ENCODE results near the gene OR4M1.
"Not testable (repeated sequence)": the region's sequence is repeated elsewhere in the genome, so short reads cannot be mapped to it uniquely, and the experiment has no call there.

The OR4M1 gene

DNA sequence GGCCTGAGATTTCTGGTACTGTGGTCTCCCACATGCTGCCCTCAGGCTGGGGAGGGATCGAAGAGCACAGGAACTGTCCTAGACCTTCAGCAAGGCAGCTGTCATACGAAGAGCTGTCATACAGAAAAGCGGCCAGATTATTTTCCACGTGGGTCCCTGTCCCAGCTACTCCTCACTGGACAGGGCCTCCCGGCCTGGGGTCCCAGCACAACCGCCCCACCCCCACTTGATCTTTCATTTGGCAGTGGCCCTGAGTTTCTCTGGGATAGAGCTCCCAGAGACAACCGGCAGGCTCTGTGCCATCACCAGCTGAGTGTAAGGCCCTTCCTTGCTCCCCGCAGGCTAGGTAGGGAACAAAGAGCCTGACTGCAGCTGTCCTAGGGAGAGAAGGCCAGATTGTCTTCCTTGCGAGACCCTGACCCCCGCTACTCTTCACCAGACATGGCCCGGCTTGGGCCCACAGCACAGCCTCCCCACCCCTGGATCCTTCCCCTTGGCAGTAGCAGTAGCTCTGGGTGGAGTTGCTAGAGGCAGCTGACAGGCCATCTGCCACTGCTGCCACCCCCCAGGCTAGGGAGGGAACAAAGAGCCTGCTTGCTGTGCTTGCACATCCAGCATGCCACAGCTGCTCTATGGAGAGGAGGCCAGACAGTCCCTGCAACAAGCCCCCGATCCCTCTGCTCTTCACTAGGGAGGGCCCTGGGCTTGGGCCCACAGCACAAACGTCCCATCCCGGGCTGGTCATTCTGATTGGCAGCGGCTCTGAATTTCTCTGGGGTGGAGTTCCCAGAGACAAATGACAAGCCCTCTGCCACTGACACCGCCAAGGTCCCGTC, 27.2 kb downstream of the OR4M1 start:
- DNase-seq, result peak; percentile 14
- H3K27me3 ChIP-seq, result no peaks in the 10 kb centered on the region
- H3K4me1 ChIP-seq, result no peaks in the 10 kb centered on the region
- no peak overlapping the region for H3K4me3 ChIP-seq (ENCODE audit: low read depth, low read length)
- no peaks in the 10 kb centered on the region for H3K36me3 ChIP-seq
- TF ChIP-seq, protein P1, sequence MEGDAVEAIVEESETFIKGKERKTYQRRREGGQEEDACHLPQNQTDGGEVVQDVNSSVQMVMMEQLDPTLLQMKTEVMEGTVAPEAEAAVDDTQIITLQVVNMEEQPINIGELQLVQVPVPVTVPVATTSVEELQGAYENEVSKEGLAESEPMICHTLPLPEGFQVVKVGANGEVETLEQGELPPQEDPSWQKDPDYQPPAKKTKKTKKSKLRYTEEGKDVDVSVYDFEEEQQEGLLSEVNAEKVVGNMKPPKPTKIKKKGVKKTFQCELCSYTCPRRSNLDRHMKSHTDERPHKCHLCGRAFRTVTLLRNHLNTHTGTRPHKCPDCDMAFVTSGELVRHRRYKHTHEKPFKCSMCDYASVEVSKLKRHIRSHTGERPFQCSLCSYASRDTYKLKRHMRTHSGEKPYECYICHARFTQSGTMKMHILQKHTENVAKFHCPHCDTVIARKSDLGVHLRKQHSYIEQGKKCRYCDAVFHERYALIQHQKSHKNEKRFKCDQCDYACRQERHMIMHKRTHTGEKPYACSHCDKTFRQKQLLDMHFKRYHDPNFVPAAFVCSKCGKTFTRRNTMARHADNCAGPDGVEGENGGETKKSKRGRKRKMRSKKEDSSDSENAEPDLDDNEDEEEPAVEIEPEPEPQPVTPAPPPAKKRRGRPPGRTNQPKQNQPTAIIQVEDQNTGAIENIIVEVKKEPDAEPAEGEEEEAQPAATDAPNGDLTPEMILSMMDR (IDR thresholded peaks at IDR 0.05; ENCODE audit: low read depth, low read length), result no peak
- H3K9me3 ChIP-seq, result peaks cover 6% of the 10 kb centered on the region

DNA sequence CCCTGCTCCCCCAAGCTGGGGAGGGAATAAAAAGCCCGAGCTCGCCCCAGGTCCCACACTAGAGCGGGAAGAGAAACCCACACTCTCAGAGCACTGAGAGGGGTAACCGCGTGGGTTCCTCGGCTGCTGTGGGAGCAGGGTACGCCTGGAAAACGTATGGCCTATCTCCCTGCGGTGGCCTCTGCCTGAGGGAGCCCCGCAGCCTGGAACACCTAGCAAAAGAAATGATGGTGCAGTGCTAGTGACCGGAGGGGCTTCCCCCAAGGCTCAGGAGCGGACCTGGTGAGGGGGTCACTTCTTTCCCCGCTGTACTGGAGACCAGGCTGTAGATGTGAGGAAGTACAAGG, 27.8 kb downstream of the OR4M1 start:
- TF ChIP-seq, protein P1 (IDR thresholded peaks at IDR 0.05; ENCODE audit: low read depth, low read length), result no peak
- no peak for DNase-seq
- no peaks in the 10 kb centered on the region for H3K27me3 ChIP-seq
- H3K9me3 ChIP-seq, result peaks cover 6% of the 10 kb centered on the region
- no peaks in the 10 kb centered on the region for H3K4me1 ChIP-seq
- H3K4me3 ChIP-seq (ENCODE audit: low read depth, low read length), result no peak overlapping the region
- no peaks in the 10 kb centered on the region for H3K36me3 ChIP-seq

DNA sequence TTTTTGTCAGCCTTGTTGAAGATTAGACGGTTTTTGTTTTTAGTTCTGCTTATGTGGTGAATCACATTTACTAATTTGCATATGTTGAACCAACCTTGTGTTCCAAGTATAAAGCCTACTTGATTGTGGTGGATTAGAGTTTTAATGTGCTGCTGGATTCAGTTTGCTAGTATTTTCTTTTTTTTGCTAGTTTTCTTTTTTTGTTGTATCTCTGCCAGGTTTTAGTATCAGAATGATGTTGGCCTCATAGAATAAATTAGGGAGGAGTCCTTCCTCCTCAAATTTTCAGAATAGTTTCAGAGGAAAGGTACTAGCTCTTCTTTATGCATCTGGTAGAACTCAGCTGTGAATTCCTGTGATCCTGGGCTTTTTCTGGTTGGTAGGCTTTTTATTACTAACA, 30.2 kb downstream of the OR4M1 start, which contains the start of gene OR4N2:
Gene OR4N2, plus strand, starts transcription at position 301 of the 400 bp plus-strand sequence. CDS start 23,679 bp downstream, outside the sequence.
- not testable (repeated sequence) for H3K9me3 ChIP-seq; DNase-seq; H3K4me1 ChIP-seq; H3K27me3 ChIP-seq; H3K36me3 ChIP-seq; H3K4me3 ChIP-seq (ENCODE audit: low read depth, low read length)

DNA sequence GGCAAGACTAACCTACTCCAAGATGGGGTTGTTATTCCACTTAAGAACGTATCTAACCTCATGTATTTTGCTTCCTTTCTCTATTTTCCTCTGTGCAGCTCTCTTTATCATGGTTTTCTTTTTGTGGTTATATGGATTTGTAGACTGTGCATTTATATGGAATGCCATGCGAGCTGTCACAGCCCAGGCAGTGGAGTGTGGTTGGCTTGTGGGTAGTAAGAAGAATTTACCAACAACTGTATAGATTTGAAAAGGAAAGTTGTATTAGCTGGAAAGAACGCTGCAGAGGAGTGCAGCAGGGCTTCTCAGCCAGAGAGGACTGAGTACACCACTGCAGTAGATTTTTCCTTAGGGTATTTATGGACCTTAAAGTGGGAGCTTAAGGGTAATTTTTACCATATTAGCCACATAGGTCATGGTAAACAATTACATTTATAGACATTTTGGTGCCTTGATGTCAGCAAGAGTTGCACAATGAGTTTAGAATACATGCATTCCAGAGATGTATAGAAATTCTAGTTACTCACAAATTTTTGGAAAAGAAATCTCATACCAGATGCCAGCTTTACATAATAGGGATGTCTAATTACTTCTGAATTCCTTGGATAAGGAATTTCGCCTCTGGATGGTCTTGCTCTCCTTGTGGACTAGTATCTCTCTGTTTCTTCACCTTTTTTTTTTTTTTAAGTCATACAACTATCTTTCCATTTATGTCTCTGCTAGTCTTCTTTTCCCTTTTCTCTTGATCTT, 40.0 kb downstream of the OR4M1 start:
- not testable (repeated sequence) for DNase-seq; H3K36me3 ChIP-seq; H3K9me3 ChIP-seq; H3K4me3 ChIP-seq (ENCODE audit: low read depth, low read length); H3K27me3 ChIP-seq; H3K4me1 ChIP-seq

DNA sequence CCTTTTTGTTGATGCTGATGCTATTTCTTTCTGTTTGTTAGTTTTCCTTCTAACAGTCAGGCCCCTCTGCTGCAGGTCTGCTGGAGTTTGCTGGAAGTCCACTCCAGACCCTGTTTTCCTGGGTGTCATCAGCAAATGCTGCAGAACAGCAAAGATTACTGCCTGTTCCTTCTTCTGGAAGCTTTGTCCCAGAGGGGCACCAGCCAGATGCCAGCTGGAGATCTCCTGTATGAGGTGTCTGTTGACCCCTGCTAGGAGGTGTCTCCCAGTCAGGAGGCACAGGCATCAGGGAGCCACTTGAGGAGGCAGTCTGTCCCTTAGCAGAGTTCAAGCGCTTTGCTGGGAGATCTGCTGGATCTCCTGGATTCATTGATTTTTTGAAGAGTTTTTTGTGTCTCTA, 46.6 kb downstream of the OR4M1 start:
- H3K4me1 ChIP-seq; H3K4me3 ChIP-seq (ENCODE audit: low read depth, low read length); H3K9me3 ChIP-seq; H3K27me3 ChIP-seq; H3K36me3 ChIP-seq; DNase-seq: not testable (repeated sequence)

DNA sequence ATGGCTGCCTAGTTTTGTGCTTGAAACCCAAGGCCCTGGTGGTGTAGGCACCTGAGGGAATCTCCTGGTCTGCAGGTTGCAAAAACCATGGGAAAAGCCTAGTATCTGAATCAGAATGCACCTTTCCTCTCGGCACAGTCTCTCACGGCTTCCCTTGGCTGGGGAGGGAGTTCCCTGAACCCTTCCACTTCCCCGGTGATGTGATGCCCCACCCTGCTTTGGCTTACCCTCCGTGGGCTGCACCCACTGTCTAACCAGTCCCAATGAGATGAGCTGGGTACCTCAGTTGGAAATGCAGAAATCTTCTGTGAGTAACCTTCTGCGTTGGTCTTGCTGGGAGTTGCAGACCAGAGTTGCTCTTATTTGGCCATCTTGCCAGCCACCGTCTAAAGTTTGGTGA, 47.7 kb downstream of the OR4M1 start:
- not testable (repeated sequence) for H3K9me3 ChIP-seq; H3K27me3 ChIP-seq; H3K4me1 ChIP-seq; DNase-seq; H3K4me3 ChIP-seq (ENCODE audit: low read depth, low read length); H3K36me3 ChIP-seq

DNA sequence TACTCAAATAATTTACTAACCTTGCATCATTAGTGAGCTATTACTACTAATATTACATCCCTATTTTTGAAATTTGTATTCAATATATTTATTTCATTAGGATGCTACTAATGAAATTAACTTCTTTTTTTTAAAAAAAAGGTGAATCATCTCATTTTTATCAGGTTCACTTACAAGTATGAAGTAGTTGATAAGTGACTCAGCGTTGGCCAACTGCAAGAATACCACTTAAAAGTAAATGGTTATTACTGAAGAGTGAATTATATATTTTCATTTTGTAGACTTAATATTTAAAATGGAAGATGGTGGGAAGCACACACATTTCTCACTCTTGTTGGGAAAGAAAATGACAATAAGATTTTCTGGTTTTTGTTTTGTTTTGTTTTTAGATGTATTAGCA, 49.9 kb downstream of the OR4M1 start:
- H3K9me3 ChIP-seq, result no peaks in the 10 kb centered on the region
- no peaks in the 10 kb centered on the region for H3K27me3 ChIP-seq
- TF ChIP-seq, protein P1 (IDR thresholded peaks at IDR 0.05; ENCODE audit: low read depth, low read length), result no peak
- no peaks in the 10 kb centered on the region for H3K4me1 ChIP-seq
- H3K4me3 ChIP-seq (ENCODE audit: low read depth, low read length), result no peak overlapping the region
- no peaks in the 10 kb centered on the region for H3K36me3 ChIP-seq
- no peak for DNase-seq

DNA sequence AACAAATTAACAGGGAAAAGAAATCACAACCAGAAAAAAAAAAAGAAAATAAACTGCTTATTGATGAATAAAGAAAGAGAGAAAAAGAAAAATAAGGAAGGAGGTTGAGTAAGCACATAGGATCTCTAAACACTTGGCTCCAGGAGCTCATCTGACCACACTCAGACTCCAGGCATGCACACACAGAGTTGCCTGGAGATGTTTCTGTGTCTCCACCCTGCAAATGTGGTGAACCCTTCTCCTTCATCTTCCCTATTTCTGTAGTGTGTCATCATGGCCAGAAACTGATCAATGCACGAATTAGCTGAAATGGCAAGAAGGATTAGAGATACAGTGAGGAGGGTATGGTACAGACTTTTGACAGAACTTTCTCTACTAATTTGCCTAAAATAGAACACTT, 50.5 kb downstream of the OR4M1 start:
- no peak for DNase-seq
- TF ChIP-seq, protein P1 (IDR thresholded peaks at IDR 0.05; ENCODE audit: low read depth, low read length), result no peak
- H3K9me3 ChIP-seq, result no peaks in the 10 kb centered on the region

More for the DNA sequence above, 50.5 kb downstream of the OR4M1 start:
- H3K4me3 ChIP-seq (ENCODE audit: low read depth, low read length), result no peak overlapping the region
- H3K36me3 ChIP-seq, result no peaks in the 10 kb centered on the region
- no peaks in the 10 kb centered on the region for H3K4me1 ChIP-seq
- H3K27me3 ChIP-seq, result no peaks in the 10 kb centered on the region
